ENCODE measurements around the gene SLC9A8. TPM values are rescaled to one million over a fixed set of nuclear protein-coding genes. Genes with fewer than 3 reads are reported as not detected.

SLC9A8 gene
- total RNA-seq, 1 donor from 2014 or later: 22.3 TPM

- intact Hi-C loops (cut with micrococcal nuclease): no loop called here
Observed at GRCh38 chr20:49870261-49870660, 57.6 kb downstream of the SLC9A8 start.

- intact Hi-C loops (cut with micrococcal nuclease): no loop called here
Observed at GRCh38 chr20:49871391-49871948, 58.8 kb downstream of the SLC9A8 start.

- intact Hi-C loops (cut with micrococcal nuclease): no loop called here
Observed at GRCh38 chr20:49872056-49872455, 59.4 kb downstream of the SLC9A8 start.

- intact Hi-C loops (cut with micrococcal nuclease): no loop called here
Observed at GRCh38 chr20:49874696-49875095, 62.1 kb downstream of the SLC9A8 start.

GRCh38 chr20:49877386-49877921 is 64.8 kb downstream of the SLC9A8 start:
- intact Hi-C loops (cut with micrococcal nuclease): no loop called here

- intact Hi-C loops (cut with micrococcal nuclease): no loop called here
Observed at GRCh38 chr20:49878977-49879376, 66.3 kb downstream of the SLC9A8 start.

GRCh38 chr20:49880177-49880576 is 67.5 kb downstream of the SLC9A8 start:
- intact Hi-C loops (cut with micrococcal nuclease): no loop called here

- intact Hi-C loops (cut with micrococcal nuclease): no loop called here
Observed at GRCh38 chr20:49880724-49881445, 68.3 kb downstream of the SLC9A8 start.

- intact Hi-C loops (cut with micrococcal nuclease): no loop called here
Observed at GRCh38 chr20:49882171-49882970, 69.7 kb downstream of the SLC9A8 start.

- intact Hi-C loops (cut with micrococcal nuclease): no loop called here
Observed at GRCh38 chr20:49883246-49883802, 70.7 kb downstream of the SLC9A8 start.

- intact Hi-C loops (cut with micrococcal nuclease): no loop called here
Observed at GRCh38 chr20:49885558-49886332, 73.1 kb downstream of the SLC9A8 start.

- intact Hi-C loops (cut with micrococcal nuclease): no loop called here
Observed at GRCh38 chr20:49886571-49887213, 74.1 kb downstream of the SLC9A8 start.

GRCh38 chr20:49887251-49888211 is 74.9 kb downstream of the SLC9A8 start:
- intact Hi-C loops (cut with micrococcal nuclease): loop anchor here (1.0 kb wide), 1 partner anchor 276 kb away; no protein-coding TSS in a partner anchor

GRCh38 chr20:49888212-49889000 is 75.8 kb downstream of the SLC9A8 start:
- intact Hi-C loops (cut with micrococcal nuclease): loop anchor here (1.0 kb wide), 1 partner anchor 277 kb away; no protein-coding TSS in a partner anchor

- intact Hi-C loops (cut with micrococcal nuclease): no loop called here
Observed at GRCh38 chr20:49889001-49889934, 76.6 kb downstream of the SLC9A8 start.

GRCh38 chr20:49889935-49890333 is 77.3 kb downstream of the SLC9A8 start:
- intact Hi-C loops (cut with micrococcal nuclease): no loop called here

All from T-helper 2 cell treated with Interferon-gamma antibody and Interleukin-4, amounts not matched to agents 100 ng/mL and 5 ng/mL, for 36 hours (primary cell).